Upper lobe of right lung (tissue), 1 donor: Measurements from ENCODE around the gene TFCP2L1. TPM values are rescaled to one million over a fixed set of nuclear protein-coding genes. Genes with fewer than 3 reads are reported as not detected.

Experiments used
- ATAC-seq: fragments of 200-7000 bp; cut with Tn5 transposase; one replicate; pipeline ENCODE4 v1.9.1; 2020; ENCODE audit warnings: mild to moderate bottlenecking, moderate library complexity
- DNase-seq: peaks from one replicate; pipeline ENCODE4 v3.0.0-alpha.2; 2020
- H3K27ac ChIP-seq: fragments of 200-600 bp; one replicate; pipeline ENCODE4 v1.8.0; 2022
- H3K27me3 ChIP-seq: fragments of 200-600 bp; one replicate; pipeline ENCODE4 v1.8.0; 2022; ENCODE audit warnings: mild to moderate bottlenecking
- H3K36me3 ChIP-seq: fragments of 200-600 bp; one replicate; pipeline ENCODE4 v1.8.0; 2022
- H3K4me1 ChIP-seq: fragments of 200-600 bp; one replicate; pipeline ENCODE4 v1.8.0; 2022
- H3K4me3 ChIP-seq: fragments of 200-600 bp; one replicate; pipeline ENCODE4 v1.8.0; 2022; ENCODE audit warnings: mild to moderate bottlenecking
- H3K9me3 ChIP-seq: fragments of 200-600 bp; one replicate; pipeline ENCODE4 v1.8.0; 2022
- intact Hi-C: fragments of 100-400 bp; cut with DNase I; formaldehyde crosslinking; loops from one replicate; pipeline ENCODE4 v1.11.0; 2022
- total RNA-seq: library from RNA; stranded (reverse); fragmentation: NEBNext Ultra II Directional; extraction: Animal tissue kit (Norgen Biotek cat#: 25700); gene quantifications from one replicate; pipeline ENCODE4 v1.2.1, GENCODE V29; 2021
- TF ChIP-seq, protein P1 (sequence below): fragments of 200-600 bp; IDR thresholded peaks from one replicate; pipeline ENCODE4 v1.8.0; 2022; ENCODE audit warnings: antibody characterized with exemption
- donor health status: DM: no; HTN: yes; CAD: no; lungs with severe emphysema.

Gene TFCP2L1
- total RNA-seq, 1 donor from 2014 or later: 22.0 TPM

DNA sequence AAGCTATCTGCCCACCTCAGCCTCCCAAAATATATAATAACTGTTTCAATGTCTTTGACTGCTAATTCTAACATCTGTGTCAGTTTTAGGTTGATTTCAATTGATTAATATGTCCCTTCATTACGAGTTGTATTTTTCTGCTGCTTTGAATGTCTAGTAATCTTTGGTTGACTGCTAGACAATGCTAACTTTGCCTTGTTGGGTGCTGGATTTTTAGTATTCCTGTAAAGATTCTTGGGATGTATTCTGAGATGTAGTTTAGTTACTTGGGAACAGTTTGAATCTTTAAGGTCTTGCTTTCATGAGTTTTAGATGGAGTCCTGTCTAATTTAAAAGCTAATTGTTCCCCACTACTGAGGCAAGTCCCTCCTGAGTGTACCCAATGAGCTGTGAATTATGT is 114.4 kb downstream of the TFCP2L1 start:
- TF ChIP-seq, protein P1, sequence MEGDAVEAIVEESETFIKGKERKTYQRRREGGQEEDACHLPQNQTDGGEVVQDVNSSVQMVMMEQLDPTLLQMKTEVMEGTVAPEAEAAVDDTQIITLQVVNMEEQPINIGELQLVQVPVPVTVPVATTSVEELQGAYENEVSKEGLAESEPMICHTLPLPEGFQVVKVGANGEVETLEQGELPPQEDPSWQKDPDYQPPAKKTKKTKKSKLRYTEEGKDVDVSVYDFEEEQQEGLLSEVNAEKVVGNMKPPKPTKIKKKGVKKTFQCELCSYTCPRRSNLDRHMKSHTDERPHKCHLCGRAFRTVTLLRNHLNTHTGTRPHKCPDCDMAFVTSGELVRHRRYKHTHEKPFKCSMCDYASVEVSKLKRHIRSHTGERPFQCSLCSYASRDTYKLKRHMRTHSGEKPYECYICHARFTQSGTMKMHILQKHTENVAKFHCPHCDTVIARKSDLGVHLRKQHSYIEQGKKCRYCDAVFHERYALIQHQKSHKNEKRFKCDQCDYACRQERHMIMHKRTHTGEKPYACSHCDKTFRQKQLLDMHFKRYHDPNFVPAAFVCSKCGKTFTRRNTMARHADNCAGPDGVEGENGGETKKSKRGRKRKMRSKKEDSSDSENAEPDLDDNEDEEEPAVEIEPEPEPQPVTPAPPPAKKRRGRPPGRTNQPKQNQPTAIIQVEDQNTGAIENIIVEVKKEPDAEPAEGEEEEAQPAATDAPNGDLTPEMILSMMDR: no peak
- ATAC-seq: no peak
- no peaks in the 10 kb centered on the region for H3K36me3 ChIP-seq
- intact Hi-C loops: no loop called here
- no peak overlapping the region for H3K27ac ChIP-seq
- H3K4me3 ChIP-seq: no peak overlapping the region
- DNase-seq: no peak
- no peaks in the 10 kb centered on the region for H3K27me3 ChIP-seq
- H3K9me3 ChIP-seq: no peaks in the 10 kb centered on the region
- no peaks in the 10 kb centered on the region for H3K4me1 ChIP-seq

- Histone ChIP-seq H3K36me3 (no peaks in the 10 kb centered on the region), H3K4me3 (no peak overlapping the region), H3K4me1 (no peaks in the 10 kb centered on the region), H3K27ac (no peak overlapping the region), H3K27me3 (no peaks in the 10 kb centered on the region), H3K9me3 (no peaks in the 10 kb centered on the region)
- TF ChIP-seq, protein P1: no peak
- ATAC-seq (no peak), DNase-seq (no peak)
- intact Hi-C loops: no loop called here
Measured at GRCh38 chr2:121167411-121167810, 117.6 kb downstream of the TFCP2L1 start.

Other genes starting within 250 kb of the TFCP2L1 start
- not detected for gene RNU4ATAC, start 245.7 kb upstream of the TFCP2L1 start, total RNA-seq